HEK293 (cell line): ENCODE data around the gene SSU72.
A peak's percentile ranks its signal among the peaks of the same experiment; 100 is the strongest.

Experiments
- CTCF ChIA-PET: fragments of 350-600 bp; formaldehyde crosslinking; extraction: SDS; loops from one replicate; lab custom pipeline; 2021; ENCODE audit warnings: antibody characterized with exemption; lab: Yijun Ruan, JAX
- POLR2A ChIA-PET: fragments of 300-600 bp; formaldehyde crosslinking; extraction: SDS; loops from one replicate; lab custom pipeline; 2020; ENCODE audit warnings: antibody characterized with exemption, inconsistent platforms; lab: Yijun Ruan, JAX
- H3K27ac ChIP-seq: fragments of 200-500 bp; sonication (Bioruptor generic); 2 replicates; pipeline ENCODE4 v1.5.1; 2014; ENCODE audit warnings: low read depth, low read length, control low read depth, inconsistent platforms; ENCODE audit errors: extremely low read depth
- H3K36me3 ChIP-seq, 2 experiments: fragments of 200-500 bp in 1 of 2; sonication (Bioruptor generic) in 1 of 2; 1 replicate in 1 of 2; 2 replicates in 1 of 2; pipeline ENCODE4 v1.5.1; 2014 to 2017; ENCODE audit warnings: inconsistent platforms in 2 of 2, low read length in 2 of 2; ENCODE audit not compliant: control insufficient read depth in 2 of 2, insufficient read depth in 1 of 2
- H3K4me1 ChIP-seq: fragments of 200-500 bp; sonication (Bioruptor generic); 2 replicates; pipeline ENCODE4 v1.5.1; 2014; ENCODE audit warnings: mild to moderate bottlenecking, low read length, inconsistent platforms; ENCODE audit not compliant: control insufficient read depth, insufficient read depth
- H3K4me3 ChIP-seq: 2 replicates; pipeline ENCODE4 v1.5.1; 2011; ENCODE audit warnings: low read depth, mild to moderate bottlenecking, control low read depth, low read length, moderate library complexity
- H3K9me3 ChIP-seq: fragments of 200-500 bp; sonication (Bioruptor generic); 2 replicates; pipeline ENCODE4 v1.5.1; 2014; ENCODE audit warnings: low read depth, low read length, inconsistent platforms; ENCODE audit not compliant: control insufficient read depth, insufficient read depth
- PRDM4 ChIP-seq: fragments of 450-650 bp; formaldehyde crosslinking; IDR thresholded peaks from 2 replicates; pipeline ENCODE4 v1.5.1; 2017; ENCODE audit warnings: missing biosample characterization, missing genetic modification characterization
- SP2 ChIP-seq: fragments of 450-650 bp; formaldehyde crosslinking; IDR thresholded peaks from 2 replicates; pipeline ENCODE4 v1.5.1; 2016; ENCODE audit warnings: missing biosample characterization, missing genetic modification characterization
- SP7 ChIP-seq: fragments of 450-650 bp; formaldehyde crosslinking; IDR thresholded peaks from 2 replicates; pipeline ENCODE4 v1.5.1; 2016; ENCODE audit warnings: missing biosample characterization, missing genetic modification characterization
- ZBTB49 ChIP-seq: fragments of 450-650 bp; formaldehyde crosslinking; IDR thresholded peaks from 2 replicates; pipeline ENCODE4 v1.5.1; 2016; ENCODE audit warnings: missing biosample characterization, missing genetic modification characterization, low read depth
- ZNF138 ChIP-seq: fragments of 450-650 bp; formaldehyde crosslinking; IDR thresholded peaks from 2 replicates; pipeline ENCODE4 v1.5.1; 2016; ENCODE audit warnings: missing biosample characterization, missing genetic modification characterization, borderline replicate concordance
- ZNF16 ChIP-seq: fragments of 450-650 bp; formaldehyde crosslinking; IDR thresholded peaks from 2 replicates; pipeline ENCODE4 v1.5.1; 2016; ENCODE audit warnings: low read depth, missing biosample characterization, missing genetic modification characterization
- ZNF169 ChIP-seq: fragments of 450-650 bp; formaldehyde crosslinking; IDR thresholded peaks from 2 replicates; pipeline ENCODE4 v1.5.1; 2016; ENCODE audit warnings: missing biosample characterization, missing genetic modification characterization
- ZNF211 ChIP-seq: fragments of 450-650 bp; formaldehyde crosslinking; IDR thresholded peaks from 2 replicates; pipeline ENCODE4 v1.5.1; 2016; ENCODE audit warnings: low read depth, missing biosample characterization, missing genetic modification characterization
- ZNF280C ChIP-seq: fragments of 450-650 bp; formaldehyde crosslinking; IDR thresholded peaks from 2 replicates; pipeline ENCODE4 v1.5.1; 2016; ENCODE audit warnings: missing biosample characterization, missing genetic modification characterization
- ZNF280D ChIP-seq: fragments of 450-650 bp; formaldehyde crosslinking; IDR thresholded peaks from 2 replicates; pipeline ENCODE4 v1.5.1; 2016; ENCODE audit warnings: missing biosample characterization, missing genetic modification characterization
- ZNF518A ChIP-seq: fragments of 450-650 bp; formaldehyde crosslinking; conservative IDR thresholded peaks from 2 replicates; pipeline ENCODE4 v1.5.1; 2016; ENCODE audit warnings: low read depth, missing biosample characterization, missing genetic modification characterization
- ZNF600 ChIP-seq: fragments of 450-650 bp; formaldehyde crosslinking; IDR thresholded peaks from 2 replicates; pipeline ENCODE4 v1.5.1; 2016; ENCODE audit warnings: missing biosample characterization, missing genetic modification characterization
- ZNF623 ChIP-seq: fragments of 450-650 bp; formaldehyde crosslinking; IDR thresholded peaks from 2 replicates; pipeline ENCODE4 v1.5.1; 2016; ENCODE audit warnings: missing biosample characterization, missing genetic modification characterization
- ZNF645 ChIP-seq: fragments of 450-650 bp; formaldehyde crosslinking; IDR thresholded peaks from 2 replicates; pipeline ENCODE4; 2016; ENCODE audit warnings: missing biosample characterization, missing genetic modification characterization
- ZNF707 ChIP-seq: fragments of 450-650 bp; formaldehyde crosslinking; IDR thresholded peaks from 2 replicates; pipeline ENCODE4 v1.5.1; 2016; ENCODE audit warnings: missing biosample characterization, missing genetic modification characterization
- ZSCAN23 ChIP-seq: fragments of 450-650 bp; formaldehyde crosslinking; IDR thresholded peaks from 2 replicates; pipeline ENCODE4 v1.5.1; 2016; ENCODE audit warnings: missing biosample characterization, missing genetic modification characterization

The SSU72 gene

GRCh38 chr1:1578371-1578940 is 3.8 kb upstream of the SSU72 start:
- POLR2A ChIA-PET: interaction anchor here (0.6 to 1.3 kb wide), 4 partner anchors 11 to 130 kb away, joined by 4 to 6 read pairs (median 5); partner anchors contain the start of gene MIB2
- H3K4me1 ChIP-seq: no peaks in the 10 kb centered on the region
- no peak for TF ChIP-seq ZBTB49 (tag by site-specific recombination)
- TF ChIP-seq ZNF169 (tag by site-specific recombination): no peak
- no peak for TF ChIP-seq ZNF645 (tag by site-specific recombination)
- TF ChIP-seq ZSCAN23 (tag by site-specific recombination): no peak
- TF ChIP-seq ZNF623 (tag by site-specific recombination): no peak
- no peak for TF ChIP-seq ZNF211
- no peak for TF ChIP-seq ZNF707
- no peak for TF ChIP-seq SP7 (tag by site-specific recombination)
- no peak for TF ChIP-seq ZNF280C (tag by site-specific recombination)
- TF ChIP-seq ZNF280D (tag by site-specific recombination): no peak
- TF ChIP-seq PRDM4 (tag by site-specific recombination): no peak
- TF ChIP-seq, all 188 proteins: peak for 0
- no peaks in the 10 kb centered on the region for H3K9me3 ChIP-seq
- H3K4me3 ChIP-seq: no peak overlapping the region
- H3K27ac ChIP-seq: no peak overlapping the region
- CTCF ChIA-PET: no interaction called here
- no peaks in the 10 kb centered on the region for H3K36me3 ChIP-seq

GRCh38 chr1:1577367-1578011 is 2.8 kb upstream of the SSU72 start:
- H3K36me3 ChIP-seq: peaks cover 0 to 6% of the 10 kb centered on the region in 2 experiments; a peak in 2 of 3 replicates
- no peak overlapping the region for H3K4me3 ChIP-seq
- CTCF ChIA-PET: no interaction called here
- H3K9me3 ChIP-seq: no peaks in the 10 kb centered on the region
- POLR2A ChIA-PET: interaction anchor here (0.6 to 1.3 kb wide), 3 partner anchors 38 to 117 kb away, joined by 3 to 6 read pairs (median 4); partner anchors contain the start of gene MIB2
- H3K27ac ChIP-seq: no peak overlapping the region
- no peaks in the 10 kb centered on the region for H3K4me1 ChIP-seq
- TF ChIP-seq ZNF518A (tag by site-specific recombination) (no peak), ZNF138 (tag by site-specific recombination) (no peak), ZNF16 (tag by site-specific recombination) (no peak), ZNF600 (tag by site-specific recombination) (0 out of 2 replicates have a peak, but pooled peaks have one; percentile 31), SP2 (tag by site-specific recombination) (0 out of 2 replicates have a peak, but pooled peaks have one; percentile 10)
